ENCODE results near the gene PRPS1L1.
A peak's percentile ranks its signal among the peaks of the same experiment; 100 is the strongest.

The PRPS1L1 gene

DNA sequence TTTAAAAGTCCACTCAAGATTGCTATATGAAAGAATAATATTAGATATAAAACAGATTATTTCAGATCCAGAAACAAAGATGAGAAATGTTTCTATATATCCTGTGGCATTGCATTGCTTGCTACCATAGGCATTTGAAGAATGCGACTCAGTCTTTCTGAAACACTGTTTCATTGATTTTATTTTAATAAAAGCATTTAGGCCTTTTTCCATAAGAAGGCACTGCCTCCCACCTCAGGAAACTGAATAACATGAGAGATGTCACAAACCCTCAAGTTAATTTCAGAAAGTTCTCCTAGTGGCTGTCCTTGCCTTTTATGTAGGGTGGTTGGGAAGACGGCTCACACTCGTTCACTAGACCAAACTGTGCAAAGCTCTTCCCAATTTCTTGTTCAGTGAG is 23.3 kb downstream of the PRPS1L1 start:
- DNase-seq, result no peak

DNA sequence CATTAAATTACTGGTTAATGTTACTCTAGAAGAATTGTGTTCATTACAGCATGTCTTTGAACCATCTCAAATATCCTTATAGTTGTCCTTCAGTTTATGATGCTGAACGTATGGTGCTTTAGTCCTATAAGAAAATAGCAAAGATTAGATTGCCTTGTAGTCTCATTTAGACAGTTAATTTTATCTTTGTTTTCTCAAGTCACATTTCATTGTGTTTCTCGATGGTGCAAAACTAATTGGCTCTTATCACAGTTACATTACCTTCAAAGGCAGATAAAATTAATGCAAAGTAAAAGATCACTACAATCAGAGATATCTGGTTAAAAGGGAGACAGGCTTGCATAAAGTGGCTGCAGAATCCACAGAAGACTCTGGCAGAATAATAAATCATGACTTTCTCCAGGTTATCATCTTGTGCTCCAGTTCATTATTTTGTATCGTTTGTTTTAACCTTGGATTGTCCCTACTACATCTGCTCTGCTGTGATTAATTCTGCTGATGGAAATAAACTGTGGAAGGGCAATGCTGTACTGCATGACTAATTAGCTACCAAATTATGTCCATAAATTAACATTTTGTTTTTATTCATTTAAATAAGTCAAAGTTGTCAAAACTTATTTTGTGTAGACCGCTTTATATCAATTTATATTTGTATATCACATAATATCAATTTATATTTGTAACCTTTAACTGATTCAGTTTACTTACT is 24.2 kb downstream of the PRPS1L1 start:
- DNase-seq, result no peak

DNA sequence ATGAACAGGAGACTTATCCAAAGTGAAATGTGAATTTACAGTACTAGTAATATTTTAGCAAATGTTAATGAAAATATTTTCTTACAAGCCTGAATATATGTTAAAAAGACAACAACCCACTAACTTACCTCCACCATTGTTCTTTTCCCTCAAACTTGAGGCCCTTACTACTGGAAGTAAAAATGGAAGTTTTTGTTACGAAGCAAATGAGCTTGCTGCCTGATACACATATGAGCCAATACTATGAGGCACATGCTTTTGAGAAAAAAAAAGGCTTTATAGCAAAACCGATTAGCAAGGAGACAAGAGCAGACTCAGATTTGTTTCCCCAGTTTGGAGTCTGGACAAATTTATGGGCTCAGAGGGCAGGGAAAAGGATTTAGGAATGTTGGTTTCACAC is 29.0 kb downstream of the PRPS1L1 start:
- no peak for DNase-seq

DNA sequence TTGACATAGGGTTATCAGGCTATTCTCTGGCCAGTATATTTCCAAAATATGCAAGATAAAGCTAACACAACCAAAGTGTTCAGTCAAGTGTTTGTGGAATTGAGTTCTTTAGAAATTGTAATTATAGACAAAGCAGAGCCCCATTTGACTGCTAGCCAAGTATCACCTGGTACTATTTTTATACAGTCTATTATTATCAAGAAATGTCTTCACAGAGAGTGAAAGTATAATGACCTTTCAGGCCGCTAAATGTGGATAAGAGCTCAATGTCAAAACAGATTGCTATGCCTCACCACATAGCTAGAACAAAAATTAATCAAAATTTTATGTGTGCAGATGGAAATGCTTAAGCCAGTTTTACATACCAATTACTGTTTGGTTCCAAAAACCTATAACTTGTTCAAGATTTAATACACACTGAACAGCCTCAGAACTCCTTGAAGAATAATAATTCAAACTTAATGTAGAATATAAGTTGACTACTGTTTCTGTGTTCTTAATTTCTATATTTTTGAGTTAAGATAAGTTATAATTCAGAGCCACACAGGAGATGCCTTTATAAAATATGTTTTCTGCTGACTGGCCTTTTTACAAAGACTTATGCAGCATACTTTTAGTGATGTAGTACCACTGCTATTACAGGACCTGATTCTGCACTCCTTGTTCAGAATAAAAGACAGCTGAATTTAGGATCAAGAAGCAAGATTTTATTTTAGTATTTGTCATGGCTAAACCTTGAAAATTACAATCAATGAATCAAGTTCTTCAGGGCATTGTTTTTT is 31.0 kb downstream of the PRPS1L1 start:
- DNase-seq, result no peak

DNA sequence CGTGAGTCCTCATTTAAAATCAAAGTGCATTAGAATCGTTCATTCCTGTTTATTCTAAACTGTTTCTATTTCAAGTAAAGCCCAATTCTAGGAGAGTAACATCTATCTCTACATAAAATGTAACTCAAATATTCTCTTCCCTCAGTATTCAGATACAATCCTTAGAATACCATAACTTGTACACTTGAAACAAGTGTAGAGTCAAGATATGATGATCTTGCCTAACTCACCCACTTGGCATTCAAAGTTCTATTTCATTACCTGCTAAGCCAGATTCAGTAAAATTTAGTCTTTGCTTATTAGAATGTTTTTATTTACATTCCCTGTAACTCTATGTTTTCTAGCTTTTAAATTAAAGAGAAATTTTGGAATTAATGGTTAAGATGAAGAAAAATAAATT is 31.6 kb downstream of the PRPS1L1 start:
- DNase-seq, result no peak

DNA sequence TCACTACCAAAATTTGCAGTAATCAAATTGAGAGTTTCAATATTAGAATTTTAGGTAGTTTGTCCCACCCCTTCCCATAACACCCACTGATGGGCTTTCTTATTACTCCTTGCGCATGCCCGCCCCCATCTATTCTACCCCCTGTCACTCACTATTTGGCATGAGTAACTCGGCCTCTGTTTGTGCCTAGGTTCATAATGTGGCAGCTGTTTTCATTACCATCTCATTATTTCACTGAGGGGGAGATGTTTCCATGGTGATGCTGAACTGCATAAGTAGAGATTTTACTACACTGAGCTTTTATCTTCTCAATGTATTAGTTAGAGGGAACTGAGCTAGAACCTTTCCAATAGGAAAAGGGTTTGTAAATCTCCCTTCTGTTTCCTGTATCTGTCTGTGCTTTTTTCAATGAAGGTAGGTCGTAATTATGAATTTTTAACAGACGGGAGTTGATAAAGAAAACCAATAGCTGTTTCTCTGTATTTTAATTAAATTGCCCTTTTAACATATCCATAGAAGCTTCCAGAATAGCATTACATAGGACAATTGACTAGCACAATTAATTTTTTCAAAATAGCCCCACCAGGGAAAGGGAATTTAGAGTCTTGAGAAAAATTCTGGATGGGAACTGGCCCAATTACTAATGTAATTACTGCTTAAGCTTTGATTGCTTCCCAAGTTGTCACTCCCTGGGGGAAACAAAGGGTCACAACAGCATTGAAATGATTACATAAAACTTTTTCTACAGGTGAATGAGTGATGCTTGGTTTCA is 33.4 kb downstream of the PRPS1L1 start:
- peak; percentile 8 to 26 for DNase-seq

DNA sequence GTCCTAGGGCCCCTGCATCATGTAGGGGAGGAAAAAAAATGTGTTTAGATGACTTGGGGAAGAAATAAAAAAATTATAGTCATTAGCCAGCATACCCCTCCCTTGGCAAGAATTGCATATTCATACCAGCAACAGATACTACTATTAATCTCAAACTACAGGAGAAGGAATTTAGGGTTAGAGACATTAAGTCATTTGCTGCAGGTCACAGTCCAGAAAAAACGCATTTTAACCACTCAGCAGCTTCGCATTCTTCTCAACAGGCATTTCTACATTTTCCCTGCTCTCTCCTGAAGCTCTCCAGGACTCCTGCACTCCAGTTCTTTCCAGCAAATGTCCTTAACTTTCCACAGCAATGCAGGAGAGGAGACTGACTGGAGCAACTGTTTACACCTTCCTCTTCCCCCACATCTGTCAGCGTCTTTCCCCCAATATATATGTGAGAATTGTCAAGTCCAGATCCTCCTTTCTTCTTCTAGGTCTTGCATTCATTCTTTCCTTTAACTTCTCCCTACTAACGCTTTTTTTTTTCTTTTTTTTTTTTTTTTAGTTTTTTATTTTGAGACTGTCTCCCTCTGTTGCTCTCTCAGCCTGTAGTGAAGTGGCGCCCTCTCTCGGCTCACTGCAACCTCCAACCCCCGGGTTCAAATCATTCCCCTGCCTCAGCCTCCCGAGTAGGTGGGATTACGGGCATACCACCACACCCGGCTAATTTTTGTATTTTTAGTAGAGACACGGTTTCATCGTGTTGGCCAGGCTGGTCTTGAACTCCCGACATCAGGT is 35.6 kb downstream of the PRPS1L1 start:
- peak in 1 of 2 donors; percentile 46 for DNase-seq

DNA sequence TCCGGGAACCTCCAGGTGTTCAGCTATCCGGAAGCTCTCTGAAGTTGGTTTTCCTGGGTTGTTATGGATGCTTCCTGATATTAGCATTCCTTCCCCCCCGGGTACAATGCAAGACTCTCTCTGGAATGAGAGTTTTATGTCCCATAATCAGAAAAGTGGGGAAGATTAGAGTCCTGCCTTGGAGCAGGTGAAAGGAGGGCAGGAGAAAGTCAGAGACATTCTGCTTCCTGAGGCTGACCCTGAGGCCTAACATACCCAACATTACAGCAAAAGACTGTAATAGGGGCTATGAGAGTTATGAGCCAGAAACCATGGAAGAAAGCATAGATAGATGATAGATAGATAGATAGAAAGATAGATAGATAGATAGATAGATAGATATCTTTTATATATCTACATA is 36.9 kb downstream of the PRPS1L1 start:
- no peak for DNase-seq

DNA sequence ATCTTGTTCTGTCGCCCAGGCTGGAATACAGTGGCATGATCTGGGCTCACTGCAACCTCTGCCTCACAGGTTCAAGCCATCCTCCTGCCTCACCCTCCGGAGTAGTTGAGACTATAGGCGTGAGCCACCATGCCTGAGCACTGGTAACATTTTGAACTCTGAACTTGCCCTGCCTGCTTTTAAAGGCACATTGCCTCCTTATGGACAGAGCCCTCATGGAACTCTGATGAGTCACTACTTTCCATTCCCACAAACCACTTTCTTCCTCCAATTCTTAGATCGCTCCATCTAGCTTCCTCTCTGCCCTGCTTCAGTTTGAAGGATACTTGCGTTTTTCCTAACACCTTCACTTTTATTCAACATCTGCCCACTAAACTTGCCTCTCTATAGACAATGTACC is 38.1 kb downstream of the PRPS1L1 start:
- no peak for DNase-seq

DNA sequence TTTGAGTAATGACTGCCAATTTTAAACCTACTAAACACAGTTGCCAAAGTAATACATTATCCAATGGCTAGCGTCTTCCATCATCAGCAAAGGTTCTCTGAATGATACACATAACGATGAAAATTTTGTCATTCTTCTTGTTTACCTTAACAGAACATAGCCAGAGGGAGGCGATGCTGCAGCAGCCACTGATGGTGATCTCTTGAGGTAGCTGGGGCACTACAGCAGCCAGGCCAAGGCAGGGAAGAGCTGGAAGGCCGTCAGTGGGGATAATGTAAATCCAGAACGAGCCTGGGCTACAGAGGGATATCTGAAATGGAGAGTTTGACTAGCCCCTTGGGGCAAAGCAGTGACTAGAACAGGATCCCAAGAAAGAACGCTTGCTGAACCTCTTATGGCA is 38.8 kb downstream of the PRPS1L1 start:
- no peak for DNase-seq

DNA sequence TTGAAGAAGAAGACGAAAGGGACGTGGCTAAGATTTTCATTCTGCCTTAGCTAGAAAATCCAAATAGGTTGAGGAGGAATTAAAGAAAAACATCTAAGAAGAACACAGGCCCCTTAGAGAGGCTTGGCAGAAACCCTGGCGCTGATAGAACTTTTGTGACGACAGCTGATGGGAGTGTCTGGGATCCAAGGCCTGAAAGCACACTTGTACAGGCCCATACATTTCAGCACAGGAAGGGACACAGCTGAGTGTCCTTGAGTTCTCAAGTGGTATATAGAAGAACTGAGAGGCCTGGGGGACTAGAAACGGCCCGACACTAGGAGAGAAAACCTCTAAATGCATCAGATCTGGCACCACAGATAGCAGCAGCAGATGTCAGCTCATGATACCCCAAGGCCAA is 39.5 kb downstream of the PRPS1L1 start:
- DNase-seq, result no peak

DNA sequence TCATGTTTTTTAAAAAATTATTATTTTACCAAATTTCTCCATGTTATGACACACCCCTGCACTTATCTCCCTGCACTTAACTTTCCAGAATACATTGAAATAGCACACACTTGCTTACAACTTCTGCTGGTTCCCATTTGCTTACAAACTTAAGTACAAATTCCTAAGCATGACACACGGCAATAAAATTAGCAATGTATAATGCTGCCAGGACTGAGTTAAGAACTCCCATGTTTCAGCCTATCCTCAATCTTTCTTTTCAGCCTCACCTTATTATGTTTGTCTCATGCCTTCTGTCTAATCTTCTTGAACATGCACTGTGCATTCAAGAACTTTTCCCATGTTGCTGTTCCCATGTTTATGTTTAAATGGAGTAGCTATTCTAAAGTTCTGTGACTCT is 40.8 kb downstream of the PRPS1L1 start:
- DNase-seq, result no peak

DNA sequence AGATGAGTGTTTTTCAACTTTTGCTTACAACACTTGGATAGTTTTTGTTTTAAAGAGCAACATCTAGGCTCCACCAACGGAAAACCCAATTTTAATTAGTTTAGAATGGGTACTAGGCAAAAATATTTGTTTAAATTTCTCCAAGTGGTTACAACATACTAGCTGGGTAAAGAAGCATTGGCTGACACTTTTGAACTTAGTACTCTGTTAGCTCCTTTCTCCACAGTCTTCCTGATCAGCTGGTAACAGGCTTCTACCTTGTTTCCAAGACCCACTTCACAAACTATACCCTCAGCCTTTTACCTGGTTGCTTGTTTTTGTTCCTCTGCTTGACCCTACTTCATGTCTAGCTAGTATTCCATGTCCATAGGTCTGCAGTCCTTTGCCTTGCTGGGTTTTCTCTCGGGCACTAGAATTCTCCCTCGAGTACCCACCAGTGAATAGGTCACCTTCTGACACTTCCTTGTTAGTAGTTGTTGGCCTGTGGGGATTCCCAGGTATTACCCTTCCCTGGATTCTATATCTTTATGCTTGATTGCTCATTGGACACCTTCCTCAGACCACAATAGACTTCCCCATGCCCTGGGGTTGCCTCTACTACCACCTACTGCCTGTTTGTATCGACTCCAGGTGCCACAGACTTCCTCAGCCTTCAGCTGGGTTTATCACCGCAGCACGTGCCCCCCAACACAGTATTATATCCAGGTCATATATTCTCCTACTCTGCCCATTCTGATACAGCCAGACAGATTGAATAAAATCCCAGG is 42.0 kb downstream of the PRPS1L1 start:
- DNase-seq, result no peak

DNA sequence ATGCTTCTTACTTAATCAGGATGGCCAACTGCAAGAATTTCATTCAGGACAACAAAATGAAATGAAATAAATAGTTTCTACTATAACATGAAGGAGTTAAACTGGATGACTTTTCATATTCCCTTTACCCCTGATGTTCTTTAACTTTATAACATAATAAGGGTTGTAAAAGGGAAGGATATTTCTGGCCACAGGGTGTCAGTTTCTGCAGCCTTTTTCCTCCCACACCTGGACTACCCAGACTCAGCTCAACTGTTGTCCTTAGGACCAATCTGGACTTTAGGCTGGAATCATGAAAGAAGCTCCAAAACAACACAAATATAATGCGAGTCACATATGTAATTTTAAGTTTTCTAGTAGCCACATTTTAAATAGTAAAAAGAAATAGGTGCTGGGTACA is 43.4 kb downstream of the PRPS1L1 start:
- DNase-seq, result no peak

DNA sequence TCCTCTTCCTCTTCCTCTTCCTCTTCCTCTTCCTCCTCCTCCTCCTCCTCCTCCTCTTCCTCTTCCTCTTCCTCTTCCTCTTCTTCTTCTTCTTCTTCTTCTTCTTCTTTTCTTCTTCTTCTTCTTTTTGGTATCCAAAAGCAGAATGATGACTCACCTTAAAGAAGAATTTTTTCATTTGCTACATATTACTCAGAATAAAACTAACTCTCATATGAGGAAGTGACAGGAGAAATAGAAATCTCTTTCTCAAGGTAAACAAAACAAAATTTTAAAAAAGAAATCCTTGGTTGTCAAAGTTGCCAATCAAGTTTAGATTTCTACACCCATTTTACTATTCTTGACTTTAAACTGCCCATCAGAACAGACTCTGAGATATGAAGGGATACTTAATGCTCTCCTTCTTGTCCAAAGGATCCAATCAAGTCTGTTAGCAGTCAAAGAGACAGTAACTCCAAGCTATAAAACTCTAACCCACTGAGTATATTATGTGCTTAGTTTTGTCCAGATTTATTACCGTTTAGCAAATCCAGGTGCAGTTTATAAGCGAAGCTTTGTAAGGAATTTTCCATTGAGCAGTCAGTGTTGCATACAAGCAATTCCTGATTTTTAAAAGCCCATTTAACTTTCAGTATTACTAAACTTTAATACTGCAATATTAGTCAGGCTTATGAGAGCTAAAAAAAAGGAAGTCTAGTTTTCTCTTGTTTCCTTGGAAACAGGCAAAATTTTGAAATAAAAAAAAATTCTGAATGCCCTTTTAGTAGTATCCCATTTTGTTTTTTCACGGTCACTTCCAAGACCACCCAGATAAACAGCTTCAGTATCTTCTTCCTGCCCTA is 44.2 kb downstream of the PRPS1L1 start:
- DNase-seq, result no peak

DNA sequence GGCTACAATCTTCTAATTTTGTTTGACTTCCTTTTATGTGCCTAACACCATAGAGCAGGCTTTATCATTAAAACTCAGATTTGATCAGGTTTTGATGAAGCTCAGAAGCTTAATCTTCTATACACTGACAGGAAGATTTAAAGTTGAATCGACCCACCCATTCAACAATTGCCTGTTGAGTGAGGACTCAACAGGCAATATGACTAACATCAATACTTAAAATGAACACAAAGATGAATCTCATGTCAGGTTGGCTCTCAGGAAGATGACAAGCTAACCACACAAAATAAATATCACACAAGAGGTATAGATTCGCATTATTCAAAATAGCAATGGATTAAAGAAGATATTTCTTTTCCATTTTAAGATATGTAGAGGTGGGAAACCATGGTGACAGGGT is 50.7 kb downstream of the PRPS1L1 start:
- no peak for DNase-seq
